ENCODE data around the gene POLR2C. TPM values are rescaled to one million over a fixed set of nuclear protein-coding genes. Genes with fewer than 3 reads are reported as not detected.

POLR2C gene
- total RNA-seq, 6 experiments from 2014 or later = 66.0 to 79.4 (median 71.3) TPM

- H3K36me3 Mint-ChIP-seq (ENCODE audit: low read depth) = no peaks in the 10 kb centered on the region
- no peak overlapping the region for H3K4me3 Mint-ChIP-seq
- TF ChIP-seq, protein P1, sequence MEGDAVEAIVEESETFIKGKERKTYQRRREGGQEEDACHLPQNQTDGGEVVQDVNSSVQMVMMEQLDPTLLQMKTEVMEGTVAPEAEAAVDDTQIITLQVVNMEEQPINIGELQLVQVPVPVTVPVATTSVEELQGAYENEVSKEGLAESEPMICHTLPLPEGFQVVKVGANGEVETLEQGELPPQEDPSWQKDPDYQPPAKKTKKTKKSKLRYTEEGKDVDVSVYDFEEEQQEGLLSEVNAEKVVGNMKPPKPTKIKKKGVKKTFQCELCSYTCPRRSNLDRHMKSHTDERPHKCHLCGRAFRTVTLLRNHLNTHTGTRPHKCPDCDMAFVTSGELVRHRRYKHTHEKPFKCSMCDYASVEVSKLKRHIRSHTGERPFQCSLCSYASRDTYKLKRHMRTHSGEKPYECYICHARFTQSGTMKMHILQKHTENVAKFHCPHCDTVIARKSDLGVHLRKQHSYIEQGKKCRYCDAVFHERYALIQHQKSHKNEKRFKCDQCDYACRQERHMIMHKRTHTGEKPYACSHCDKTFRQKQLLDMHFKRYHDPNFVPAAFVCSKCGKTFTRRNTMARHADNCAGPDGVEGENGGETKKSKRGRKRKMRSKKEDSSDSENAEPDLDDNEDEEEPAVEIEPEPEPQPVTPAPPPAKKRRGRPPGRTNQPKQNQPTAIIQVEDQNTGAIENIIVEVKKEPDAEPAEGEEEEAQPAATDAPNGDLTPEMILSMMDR (IDR thresholded peaks at IDR 0.05) = no peak
These were observed 14.3 kb downstream of the POLR2C start for GRCh38 chr16:57476546-57477410.

GRCh38 chr16:57477531-57478202 is 15.2 kb downstream of the POLR2C start:
- peaks cover 27% of the 10 kb centered on the region for H3K4me1 Mint-ChIP-seq (ENCODE audit: low read depth)
- peaks cover 1% of the 10 kb centered on the region for H3K27me3 Mint-ChIP-seq (ENCODE audit: insufficient read depth)
- H3K4me3 Mint-ChIP-seq = no peak overlapping the region
- no peaks in the 10 kb centered on the region for H3K36me3 Mint-ChIP-seq (ENCODE audit: low read depth)
- TF ChIP-seq, protein P1 (IDR thresholded peaks at IDR 0.05) = no peak
- H3K27ac Mint-ChIP-seq = no peak overlapping the region
- no peak for DNase-seq
- no peaks in the 10 kb centered on the region for H3K9me3 Mint-ChIP-seq

More at GRCh38 chr16:57476546-57477410, 14.3 kb downstream of the POLR2C start:
- Mint-ChIP-seq H3K4me1 (ENCODE audit: low read depth) (peaks cover 32% of the 10 kb centered on the region), H3K27me3 (ENCODE audit: insufficient read depth) (peaks cover 1% of the 10 kb centered on the region), H3K9me3 (no peaks in the 10 kb centered on the region), H3K27ac (no peak overlapping the region)
- no peak for DNase-seq

GRCh38 chr16:57478396-57479204 is 16.1 kb downstream of the POLR2C start:
- no peak for DNase-seq
- Mint-ChIP-seq H3K36me3 (ENCODE audit: low read depth) (no peaks in the 10 kb centered on the region), H3K27ac (peak overlapping the region; percentile 43), H3K4me1 (ENCODE audit: low read depth) (peaks cover 27% of the 10 kb centered on the region), H3K9me3 (no peaks in the 10 kb centered on the region), H3K4me3 (peak overlapping the region; percentile 95), H3K27me3 (ENCODE audit: insufficient read depth) (no peaks in the 10 kb centered on the region; the same call in none of the 2 replicates)
- TF ChIP-seq, protein P1 (IDR thresholded peaks at IDR 0.05) = no peak

GRCh38 chr16:57479205-57479975 is 16.9 kb downstream of the POLR2C start:
- Mint-ChIP-seq H3K4me3 (peak overlapping the region; percentile 95), H3K9me3 (no peaks in the 10 kb centered on the region), H3K27ac (peak overlapping the region; percentile 87), H3K36me3 (ENCODE audit: low read depth) (no peaks in the 10 kb centered on the region), H3K4me1 (ENCODE audit: low read depth) (peaks cover 27% of the 10 kb centered on the region), H3K27me3 (ENCODE audit: insufficient read depth) (no peaks in the 10 kb centered on the region; the same call in none of the 2 replicates)
- TF ChIP-seq, protein P1 (IDR thresholded peaks at IDR 0.05) = no peak
- peak; percentile 40 for DNase-seq
